ENCODE measurements around the gene ELANE. TPM values are rescaled to one million over a fixed set of nuclear protein-coding genes. Genes with fewer than 3 reads are reported as not detected.

The ELANE gene
- total RNA-seq, 6 experiments from 2014 or later = 0.21 TPM; not detected in 5

- no peak for TF ChIP-seq CTCF (IDR thresholded peaks at IDR 0.05)
- H3K4me3 Mint-ChIP-seq = no peak overlapping the region
- peaks cover 5% of the 10 kb centered on the region; the same call in 1 of the 2 replicates for H3K36me3 Mint-ChIP-seq (ENCODE audit: low read depth)
- peaks cover 1% of the 10 kb centered on the region; the same call in 1 of the 2 replicates for H3K27me3 Mint-ChIP-seq (ENCODE audit: insufficient read depth)
- H3K4me1 Mint-ChIP-seq (ENCODE audit: low read depth) = no peaks in the 10 kb centered on the region
- no peak overlapping the region for H3K27ac Mint-ChIP-seq
- no peaks in the 10 kb centered on the region for H3K9me3 Mint-ChIP-seq
- no peak for DNase-seq
Measured at GRCh38 chr19:902093-902370, 49.9 kb downstream of the ELANE start.

- Mint-ChIP-seq H3K4me1 (ENCODE audit: low read depth) (no peaks in the 10 kb centered on the region), H3K27me3 (ENCODE audit: insufficient read depth) (peaks cover 1% of the 10 kb centered on the region; the same call in 1 of the 2 replicates), H3K36me3 (ENCODE audit: low read depth) (peaks cover 5% of the 10 kb centered on the region; the same call in 1 of the 2 replicates), H3K27ac (no peak overlapping the region), H3K4me3 (no peak overlapping the region), H3K9me3 (no peaks in the 10 kb centered on the region)
- TF ChIP-seq CTCF (IDR thresholded peaks at IDR 0.05) = no peak
- no peak for DNase-seq
Measured at GRCh38 chr19:902446-903226, 50.5 kb downstream of the ELANE start.

- H3K27me3 Mint-ChIP-seq (ENCODE audit: insufficient read depth) = peaks cover 1% of the 10 kb centered on the region; the same call in 1 of the 2 replicates
- no peaks in the 10 kb centered on the region for H3K4me1 Mint-ChIP-seq (ENCODE audit: low read depth)
- no peak overlapping the region for H3K27ac Mint-ChIP-seq
- no peak for TF ChIP-seq CTCF (IDR thresholded peaks at IDR 0.05)
- H3K36me3 Mint-ChIP-seq (ENCODE audit: low read depth) = peaks cover 5% of the 10 kb centered on the region; the same call in 1 of the 2 replicates
- DNase-seq = no peak
- H3K4me3 Mint-ChIP-seq = no peak overlapping the region
- H3K9me3 Mint-ChIP-seq = no peaks in the 10 kb centered on the region
Measured at GRCh38 chr19:903266-903797, 51.2 kb downstream of the ELANE start.

- Mint-ChIP-seq H3K9me3 (no peaks in the 10 kb centered on the region), H3K27ac (no peak overlapping the region), H3K4me1 (ENCODE audit: low read depth) (peaks cover 8% of the 10 kb centered on the region), H3K4me3 (no peak overlapping the region), H3K36me3 (ENCODE audit: low read depth) (peaks cover 5% of the 10 kb centered on the region; the same call in 1 of the 2 replicates), H3K27me3 (ENCODE audit: insufficient read depth) (peaks cover 1% of the 10 kb centered on the region; the same call in 1 of the 2 replicates)
- no peak for TF ChIP-seq CTCF (IDR thresholded peaks at IDR 0.05)
- DNase-seq = no peak
Measured at GRCh38 chr19:904545-904944, 52.4 kb downstream of the ELANE start.

Small RNA genes within 50 kb of the gene (microRNA-seq; reads per million reads assigned to microRNA genes)
- gene MIR3187 = 108 reads per million, percentile 49 among the genes with 10 or more reads in this experiment
- gene MIR4745 = 58.7 reads per million, percentile 42 among the genes with 10 or more reads in this experiment

Other genes starting within 250 kb of the ELANE start
- 10 to 100 TPM; 29.9 to 44.2 (median 34.7) TPM for gene POLRMT, start 218.8 kb upstream of the ELANE start, total RNA-seq (2021; fragmentation: NEBNext Ultra II Directional; extraction: Animal tissue kit (Norgen Biotek cat#: 25700))
- under 1 TPM in 2 of 6 experiments, not detected in 4; 0.17 to 0.18 TPM for gene FGF22, start 212.4 kb upstream of the ELANE start, total RNA-seq (2021; fragmentation: NEBNext Ultra II Directional; extraction: Animal tissue kit (Norgen Biotek cat#: 25700))
- 10 to 100 TPM; 35.8 to 39.2 (median 38.2) TPM for gene RNF126, start 189.1 kb upstream of the ELANE start, total RNA-seq (2021; fragmentation: NEBNext Ultra II Directional; extraction: Animal tissue kit (Norgen Biotek cat#: 25700))
- gene FSTL3, start 175.9 kb upstream of the ELANE start, total RNA-seq (2021; fragmentation: NEBNext Ultra II Directional; extraction: Animal tissue kit (Norgen Biotek cat#: 25700)) = 100 to 1,000 TPM in 3 of 6 experiments, 10 to 100 TPM in 3; 97.1 to 123 (median 101) TPM
- gene PRSS57, start 156.9 kb upstream of the ELANE start, total RNA-seq (2021; fragmentation: NEBNext Ultra II Directional; extraction: Animal tissue kit (Norgen Biotek cat#: 25700)) = not detected
- under 1 TPM in 2 of 6 experiments, not detected in 4; 0.14 to 0.15 TPM for gene PALM, start 143.4 kb upstream of the ELANE start, total RNA-seq (2021; fragmentation: NEBNext Ultra II Directional; extraction: Animal tissue kit (Norgen Biotek cat#: 25700))
- under 1 TPM in 2 of 6 experiments, not detected in 4; 0.05 to 0.07 TPM for gene MISP, start 101.2 kb upstream of the ELANE start, total RNA-seq (2021; fragmentation: NEBNext Ultra II Directional; extraction: Animal tissue kit (Norgen Biotek cat#: 25700))
- gene PTBP1, start 54.9 kb upstream of the ELANE start, total RNA-seq (2021; fragmentation: NEBNext Ultra II Directional; extraction: Animal tissue kit (Norgen Biotek cat#: 25700)) = 100 to 1,000 TPM; 307 to 421 (median 380) TPM
- under 1 TPM in 1 of 6 experiments, not detected in 5; 0.09 TPM for gene PLPPR3, start 30.3 kb upstream of the ELANE start, total RNA-seq (2021; fragmentation: NEBNext Ultra II Directional; extraction: Animal tissue kit (Norgen Biotek cat#: 25700))
- not detected for gene AZU1, start 24.5 kb upstream of the ELANE start, total RNA-seq (2021; fragmentation: NEBNext Ultra II Directional; extraction: Animal tissue kit (Norgen Biotek cat#: 25700))
- gene PRTN3, start 11.3 kb upstream of the ELANE start, total RNA-seq (2021; fragmentation: NEBNext Ultra II Directional; extraction: Animal tissue kit (Norgen Biotek cat#: 25700)) = not detected
- 1 to 10 TPM in 3 of 6 experiments, under 1 TPM in 3; 0.84 to 1.7 (median 0.98) TPM for gene CFD, start 7.4 kb downstream of the ELANE start, total RNA-seq (2021; fragmentation: NEBNext Ultra II Directional; extraction: Animal tissue kit (Norgen Biotek cat#: 25700))
- gene MED16, start 40.9 kb downstream of the ELANE start, total RNA-seq (2021; fragmentation: NEBNext Ultra II Directional; extraction: Animal tissue kit (Norgen Biotek cat#: 25700)) = 10 to 100 TPM; 58.1 to 91.0 (median 70.9) TPM
- gene RNU6-9, start 41.2 kb downstream of the ELANE start, total RNA-seq (2021; fragmentation: NEBNext Ultra II Directional; extraction: Animal tissue kit (Norgen Biotek cat#: 25700)) = not detected
- gene R3HDM4, start 60.9 kb downstream of the ELANE start, total RNA-seq (2021; fragmentation: NEBNext Ultra II Directional; extraction: Animal tissue kit (Norgen Biotek cat#: 25700)) = 10 to 100 TPM; 41.9 to 53.4 (median 45.9) TPM
- not detected for gene KISS1R, start 65.0 kb downstream of the ELANE start, total RNA-seq (2021; fragmentation: NEBNext Ultra II Directional; extraction: Animal tissue kit (Norgen Biotek cat#: 25700))
- gene ARID3A, start 73.7 kb downstream of the ELANE start, total RNA-seq (2021; fragmentation: NEBNext Ultra II Directional; extraction: Animal tissue kit (Norgen Biotek cat#: 25700)) = 10 to 100 TPM; 35.1 to 44.2 (median 38.4) TPM
- 10 to 100 TPM; 47.5 to 55.8 (median 51.3) TPM for gene WDR18, start 132.0 kb downstream of the ELANE start, total RNA-seq (2021; fragmentation: NEBNext Ultra II Directional; extraction: Animal tissue kit (Norgen Biotek cat#: 25700))
- under 1 TPM; 0.34 to 0.66 (median 0.41) TPM for gene GRIN3B, start 148.1 kb downstream of the ELANE start, total RNA-seq (2021; fragmentation: NEBNext Ultra II Directional; extraction: Animal tissue kit (Norgen Biotek cat#: 25700))
- gene TMEM259, start 168.8 kb downstream of the ELANE start, total RNA-seq (2021; fragmentation: NEBNext Ultra II Directional; extraction: Animal tissue kit (Norgen Biotek cat#: 25700)) = 100 to 1,000 TPM; 127 to 164 (median 149) TPM
- gene RNU6-2, start 169.2 kb downstream of the ELANE start, total RNA-seq (2021; fragmentation: NEBNext Ultra II Directional; extraction: Animal tissue kit (Norgen Biotek cat#: 25700)) = not detected
- gene CNN2, start 174.3 kb downstream of the ELANE start, total RNA-seq (2021; fragmentation: NEBNext Ultra II Directional; extraction: Animal tissue kit (Norgen Biotek cat#: 25700)) = 100 to 1,000 TPM; 483 to 579 (median 507) TPM
- gene ABCA7, start 187.8 kb downstream of the ELANE start, total RNA-seq (2021; fragmentation: NEBNext Ultra II Directional; extraction: Animal tissue kit (Norgen Biotek cat#: 25700)) = 1 to 10 TPM; 4.6 to 8.1 (median 6.6) TPM
- under 1 TPM; 0.28 to 0.74 (median 0.60) TPM for gene ARHGAP45, start 214.9 kb downstream of the ELANE start, total RNA-seq (2021; fragmentation: NEBNext Ultra II Directional; extraction: Animal tissue kit (Norgen Biotek cat#: 25700))
- 100 to 1,000 TPM; 224 to 289 (median 250) TPM for gene POLR2E, start 243.1 kb downstream of the ELANE start, total RNA-seq (2021; fragmentation: NEBNext Ultra II Directional; extraction: Animal tissue kit (Norgen Biotek cat#: 25700))

All from HFFc6 (cell line).